ENCODE results near the gene THBS2.
"Not testable (repeated sequence)": the region's sequence is repeated elsewhere in the genome, so short reads cannot be mapped to it uniquely, and the experiment has no call there.

Gene THBS2

DNA sequence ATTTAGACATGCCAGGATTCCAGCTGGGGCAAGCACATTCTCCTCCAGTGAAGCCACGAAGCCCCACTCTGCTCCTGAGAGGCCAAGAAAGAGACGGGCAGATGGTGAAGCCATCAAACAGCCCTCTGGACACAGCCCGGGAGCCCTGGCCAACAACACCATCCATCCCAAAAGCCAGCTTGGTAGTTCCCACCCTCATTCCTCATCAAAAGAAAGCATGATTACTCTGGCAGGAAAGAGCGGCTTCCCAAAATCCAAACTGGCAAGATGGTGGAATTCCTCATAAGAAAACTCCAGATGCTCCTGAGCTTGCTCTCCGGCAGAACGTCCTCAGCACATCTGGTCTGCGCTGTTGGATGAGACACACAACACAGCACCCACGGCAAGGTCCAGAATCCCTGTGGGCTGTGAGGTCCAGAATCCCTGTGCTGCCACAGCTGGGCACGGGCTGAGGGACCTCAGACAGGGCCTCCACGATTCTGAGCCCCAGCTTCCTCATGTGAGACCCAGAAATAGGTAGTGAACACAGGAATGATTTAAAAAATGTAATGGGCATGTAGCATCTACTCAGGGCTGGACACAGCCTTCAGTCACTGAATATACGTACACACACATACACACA lies 52.6 kb downstream of the THBS2 start:
- in situ Hi-C loops (cut with HindIII; ENCODE audit: low pct_ligation_motif_present, low pct_unique_long_range_greater_than_20kb, low sequenced_read_pairs) = no loop called here

DNA sequence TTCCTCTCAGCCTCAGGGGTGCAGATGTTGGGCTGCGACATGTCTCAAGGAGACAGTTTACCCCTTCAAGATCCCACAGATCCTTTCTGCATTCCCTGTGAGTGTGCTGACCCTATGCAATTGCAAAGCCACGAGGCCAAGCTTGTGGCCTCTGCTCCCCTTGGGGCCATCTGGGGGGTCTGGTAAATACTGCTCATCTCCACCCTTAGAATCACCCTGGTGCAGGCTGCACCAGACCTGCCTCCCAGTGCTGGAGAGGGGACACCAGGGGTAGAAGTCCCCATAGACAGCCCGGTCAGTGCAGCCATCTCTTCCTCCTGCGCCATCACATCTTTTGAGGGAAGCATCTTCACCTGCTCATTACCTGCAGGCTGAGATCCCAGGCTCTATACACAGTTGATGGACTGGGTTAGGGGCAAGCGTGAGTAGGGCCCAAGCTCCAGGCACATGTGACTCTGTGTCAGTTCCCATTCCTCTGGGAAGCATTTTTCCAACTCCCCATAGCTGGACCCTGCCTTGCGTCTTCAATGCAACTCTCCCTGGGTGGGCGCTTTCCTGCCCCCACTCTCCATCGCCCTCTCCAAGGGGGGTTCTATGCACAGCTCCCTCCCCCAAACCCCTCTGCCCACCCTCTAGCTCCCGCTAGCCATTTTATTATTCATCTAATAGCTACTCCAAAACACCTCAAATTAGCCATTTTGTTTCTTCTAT lies 53.9 kb downstream of the THBS2 start:
- in situ Hi-C loops (cut with HindIII; ENCODE audit: low pct_ligation_motif_present, low pct_unique_long_range_greater_than_20kb, low sequenced_read_pairs) = no loop called here

More for the DNA sequence above, 52.6 kb downstream of the THBS2 start:
- DNase-seq = no peak

GRCh38 chr6:169198885-169199284 lies 54.8 kb downstream of the THBS2 start:
- in situ Hi-C loops (cut with HindIII; ENCODE audit: low pct_ligation_motif_present, low pct_unique_long_range_greater_than_20kb, low sequenced_read_pairs) = no loop called here
- DNase-seq = no peak

More for the DNA sequence above, 53.9 kb downstream of the THBS2 start:
- no peak for DNase-seq

DNA sequence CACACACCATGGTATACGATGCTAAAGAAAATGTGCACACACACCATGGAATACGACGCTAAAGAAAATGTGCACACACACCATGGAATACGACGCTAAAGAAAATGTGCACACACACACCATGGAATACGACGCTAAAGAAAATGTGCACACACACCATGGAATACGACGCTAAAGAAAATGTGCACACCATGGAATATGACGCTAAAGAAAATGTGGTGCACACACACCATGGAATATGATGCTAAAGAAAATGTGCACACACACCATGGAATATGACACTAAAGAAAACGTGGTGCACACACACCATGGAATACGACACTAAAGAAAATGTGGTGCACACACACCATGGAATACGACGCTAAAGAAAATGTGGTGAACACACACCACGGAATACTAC lies 55.7 kb downstream of the THBS2 start:
- DNase-seq; in situ Hi-C loops (cut with HindIII; ENCODE audit: low pct_ligation_motif_present, low pct_unique_long_range_greater_than_20kb, low sequenced_read_pairs): not testable (repeated sequence)

- DNase-seq; in situ Hi-C loops (cut with HindIII; ENCODE audit: low pct_ligation_motif_present, low pct_unique_long_range_greater_than_20kb, low sequenced_read_pairs): not testable (repeated sequence)
Measured at GRCh38 chr6:169196279-169196678, 57.4 kb downstream of the THBS2 start.

DNA sequence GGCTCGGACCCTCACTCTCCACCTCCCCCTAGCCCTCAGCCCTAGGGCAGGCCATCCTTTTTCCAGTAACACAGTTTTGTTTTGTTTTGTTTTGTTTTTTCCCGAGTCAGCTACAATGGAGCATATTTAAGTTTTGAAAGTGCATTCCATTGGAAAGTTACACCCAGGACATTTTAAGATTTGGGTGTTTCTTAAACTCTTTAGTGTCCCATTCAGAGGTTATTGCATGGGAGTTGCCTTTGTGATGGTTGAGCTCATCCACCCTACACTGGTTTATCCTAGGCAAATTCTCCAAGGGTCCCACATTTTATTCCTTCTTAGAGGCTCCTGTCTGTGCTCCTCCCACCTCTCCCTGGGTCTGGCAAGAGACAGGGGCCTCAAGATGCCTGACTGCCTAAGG lies 58.9 kb downstream of the THBS2 start:
- no peak for DNase-seq
- in situ Hi-C loops (cut with HindIII; ENCODE audit: low pct_ligation_motif_present, low pct_unique_long_range_greater_than_20kb, low sequenced_read_pairs) = no loop called here

DNA sequence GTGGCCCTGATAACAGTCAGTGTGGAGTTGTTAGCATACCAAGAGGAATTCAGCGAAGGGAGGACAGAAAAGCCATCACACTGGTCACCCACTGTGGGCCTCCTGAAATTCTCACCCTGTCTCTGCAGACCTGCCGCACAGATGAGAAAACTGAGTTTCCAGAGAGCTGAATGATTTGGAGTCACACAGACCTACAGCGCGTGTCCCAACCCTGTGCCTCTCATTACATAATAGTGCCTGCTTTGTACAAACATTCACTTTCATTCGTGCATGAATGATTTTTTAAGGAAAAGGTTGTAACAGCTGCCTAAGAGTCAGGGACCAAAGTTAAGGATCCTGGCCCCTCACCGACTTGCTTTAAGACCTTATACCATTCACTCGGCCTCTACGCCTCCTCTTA lies 62.7 kb downstream of the THBS2 start:
- DNase-seq = no peak
- in situ Hi-C loops (cut with HindIII; ENCODE audit: low pct_ligation_motif_present, low pct_unique_long_range_greater_than_20kb, low sequenced_read_pairs) = no loop called here

DNA sequence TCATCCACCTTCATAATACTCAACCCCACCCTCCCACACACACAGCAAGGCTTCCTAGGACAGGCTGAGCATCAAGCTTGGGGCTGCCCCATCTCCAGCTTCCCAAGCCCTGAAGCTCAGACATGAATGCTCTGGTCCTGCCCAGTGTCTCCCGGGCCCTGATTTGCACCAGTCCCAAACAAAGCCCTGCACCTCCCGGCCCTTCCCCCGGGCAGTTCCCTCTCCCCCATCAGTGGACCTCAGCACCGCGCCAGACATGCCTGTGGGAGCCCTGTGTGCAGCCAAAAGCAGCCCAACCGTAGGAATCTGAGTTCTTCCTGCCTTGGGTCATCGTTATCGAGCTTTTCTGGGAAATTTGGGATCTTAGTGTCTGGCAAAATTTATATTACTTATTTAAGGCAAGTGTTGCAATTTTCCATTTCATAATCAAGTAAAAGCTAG lies 63.5 kb downstream of the THBS2 start:
- no peak for DNase-seq
- in situ Hi-C loops (cut with HindIII; ENCODE audit: low pct_ligation_motif_present, low pct_unique_long_range_greater_than_20kb, low sequenced_read_pairs) = no loop called here

DNA sequence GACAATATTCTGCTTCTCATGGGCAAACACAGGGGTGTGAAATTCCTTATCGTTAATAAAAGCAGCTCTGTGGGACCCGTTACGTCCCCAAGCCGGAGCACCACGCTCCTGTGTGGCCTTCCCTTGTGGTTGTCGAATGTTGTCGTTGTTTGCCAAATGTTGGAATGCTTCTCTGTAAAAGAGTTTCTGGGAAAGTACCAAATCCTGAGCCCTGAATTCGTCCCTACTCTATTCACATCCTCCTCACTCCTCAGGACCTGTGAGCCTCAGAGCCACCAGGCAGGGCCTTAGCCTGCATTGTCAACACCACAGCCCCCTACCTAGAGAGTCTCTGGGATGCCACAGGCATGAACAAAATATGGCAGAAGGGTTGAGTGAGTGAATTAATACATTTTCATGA lies 64.0 kb downstream of the THBS2 start:
- in situ Hi-C loops (cut with HindIII; ENCODE audit: low pct_ligation_motif_present, low pct_unique_long_range_greater_than_20kb, low sequenced_read_pairs) = no loop called here
- no peak for DNase-seq

DNA sequence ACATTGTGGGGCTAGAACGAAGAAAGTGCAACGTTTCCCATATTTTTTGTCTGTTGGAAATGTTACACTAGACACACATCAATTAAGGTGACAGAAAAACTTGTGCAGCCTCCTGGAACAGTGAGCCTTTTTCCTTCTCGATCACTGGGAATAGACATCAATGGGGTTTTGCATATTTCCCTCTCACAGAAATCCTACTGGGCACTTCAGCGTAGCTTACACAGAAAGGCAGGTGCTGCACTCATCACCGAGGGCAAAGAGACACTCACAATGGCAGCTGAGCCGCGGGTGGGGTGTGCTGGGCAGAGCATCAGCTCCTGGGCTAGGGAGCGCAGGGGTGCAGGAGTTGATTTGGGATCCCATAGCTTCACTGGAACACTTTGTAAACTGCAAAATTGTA lies 64.5 kb downstream of the THBS2 start:
- in situ Hi-C loops (cut with HindIII; ENCODE audit: low pct_ligation_motif_present, low pct_unique_long_range_greater_than_20kb, low sequenced_read_pairs) = no loop called here
- DNase-seq = no peak

GRCh38 chr6:169188475-169188874 lies 65.2 kb downstream of the THBS2 start:
- in situ Hi-C loops (cut with HindIII; ENCODE audit: low pct_ligation_motif_present, low pct_unique_long_range_greater_than_20kb, low sequenced_read_pairs) = no loop called here
- peak; percentile 10 for DNase-seq

DNA sequence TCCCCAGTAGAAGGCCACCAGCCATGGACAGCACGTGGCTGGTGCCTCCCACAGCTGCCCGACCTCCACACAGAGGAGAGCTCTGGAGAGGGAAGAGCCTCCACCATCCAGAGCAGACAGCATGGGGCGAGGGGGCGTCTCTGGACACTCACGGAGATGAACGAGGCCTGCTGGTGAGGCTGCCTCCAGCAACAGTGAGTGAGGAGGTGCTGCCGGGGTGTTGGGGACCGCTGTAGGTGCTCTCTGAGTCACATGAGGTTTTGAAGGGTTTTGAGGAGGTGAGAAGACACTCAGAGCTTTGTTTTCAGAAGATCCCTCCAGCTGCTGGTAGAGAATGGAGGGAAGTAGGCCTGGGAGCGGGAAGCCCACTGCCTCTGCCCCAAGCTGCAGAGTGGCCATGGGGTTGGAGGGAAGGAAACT lies 65.6 kb downstream of the THBS2 start:
- in situ Hi-C loops (cut with HindIII; ENCODE audit: low pct_ligation_motif_present, low pct_unique_long_range_greater_than_20kb, low sequenced_read_pairs) = no loop called here
- DNase-seq = no peak

- DNase-seq = no peak
- in situ Hi-C loops (cut with HindIII; ENCODE audit: low pct_ligation_motif_present, low pct_unique_long_range_greater_than_20kb, low sequenced_read_pairs) = no loop called here
Measured at GRCh38 chr6:169186496-169187169, 67.0 kb downstream of the THBS2 start.

DNA sequence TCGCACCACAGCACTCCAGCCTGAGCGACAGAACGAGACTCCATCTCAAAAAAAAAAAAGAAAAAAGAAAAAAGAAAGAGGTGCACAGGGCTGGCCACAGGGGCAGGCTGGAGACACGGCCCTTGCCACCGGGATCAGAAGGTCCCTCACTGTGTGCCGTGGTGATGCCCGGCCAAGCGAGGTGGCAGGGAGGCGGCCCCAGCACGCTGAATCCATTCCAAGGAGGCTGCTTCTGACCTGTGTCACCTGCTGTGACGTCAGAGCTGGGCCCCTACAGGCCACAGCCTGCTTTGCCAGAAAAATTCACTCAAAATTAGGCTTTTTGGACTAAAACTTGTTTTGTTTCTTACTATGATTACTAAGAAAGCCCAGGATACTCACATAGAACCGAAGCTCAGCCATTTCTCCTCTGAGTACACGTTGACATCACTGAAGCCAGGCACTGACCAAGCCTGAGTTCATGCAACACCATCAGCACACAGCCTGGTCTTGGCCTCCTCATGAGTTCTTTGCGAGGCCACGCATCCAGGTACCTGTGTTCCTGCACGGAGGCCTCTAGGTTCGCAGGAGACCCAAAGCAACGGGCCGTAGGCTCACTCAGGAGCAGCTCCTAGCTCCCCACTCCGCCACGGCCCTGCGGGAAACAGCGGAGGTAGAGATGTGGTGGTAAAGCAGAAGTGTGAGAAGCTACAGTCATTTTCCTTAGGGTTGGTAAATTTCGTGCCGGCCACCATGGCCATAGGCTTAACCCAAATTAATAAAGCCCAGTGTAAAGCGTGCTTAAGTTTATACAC lies 67.8 kb downstream of the THBS2 start:
- in situ Hi-C loops (cut with HindIII; ENCODE audit: low pct_ligation_motif_present, low pct_unique_long_range_greater_than_20kb, low sequenced_read_pairs) = no loop called here
- DNase-seq = no peak

DNA sequence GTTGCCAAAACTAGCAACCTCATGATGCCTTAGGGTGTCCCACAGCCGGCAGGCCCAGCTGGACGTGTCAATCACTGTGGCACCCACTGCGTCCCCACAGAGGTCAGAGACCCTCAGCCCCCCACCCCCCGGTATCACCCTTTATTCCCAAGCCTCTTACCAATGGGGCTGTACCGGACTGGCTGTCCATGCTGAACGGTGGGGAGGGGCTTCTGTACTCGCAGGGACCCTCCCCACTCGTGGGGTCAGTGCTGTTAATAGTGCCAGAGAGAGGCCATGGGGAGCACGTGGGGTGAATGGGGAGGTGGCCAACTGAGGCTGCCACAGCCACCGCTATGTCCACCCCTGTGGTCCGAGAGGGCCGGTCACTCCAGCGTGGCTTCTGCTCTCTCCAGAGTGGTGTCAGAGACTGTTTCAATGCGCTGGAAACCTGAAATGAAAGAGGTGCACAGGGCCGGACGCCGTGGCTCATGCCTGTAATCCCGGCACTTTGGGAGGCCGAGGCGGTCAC lies 68.6 kb downstream of the THBS2 start:
- DNase-seq = no peak
- in situ Hi-C loops (cut with HindIII; ENCODE audit: low pct_ligation_motif_present, low pct_unique_long_range_greater_than_20kb, low sequenced_read_pairs) = no loop called here

DNA sequence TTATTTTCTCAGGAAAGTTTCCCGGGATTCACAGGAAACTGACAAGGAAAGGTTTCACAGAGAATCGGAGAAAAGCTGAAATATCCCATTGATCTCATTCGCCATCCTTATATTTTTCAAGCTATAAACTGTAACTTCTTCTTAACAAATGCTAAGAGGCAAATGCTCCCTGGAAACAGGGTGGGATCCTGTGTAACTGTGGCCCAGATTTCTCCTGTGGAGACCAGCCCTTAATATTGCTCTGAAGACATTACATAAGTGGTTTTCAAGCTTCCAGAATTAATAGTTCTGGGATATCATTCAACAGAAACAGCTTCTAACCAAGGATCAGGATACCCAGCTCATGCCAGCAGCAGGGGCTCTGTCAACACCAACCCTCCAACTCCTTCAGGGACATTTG lies 69.2 kb downstream of the THBS2 start:
- in situ Hi-C loops (cut with HindIII; ENCODE audit: low pct_ligation_motif_present, low pct_unique_long_range_greater_than_20kb, low sequenced_read_pairs) = no loop called here
- no peak for DNase-seq

GRCh38 chr6:169183233-169183632 lies 70.4 kb downstream of the THBS2 start:
- in situ Hi-C loops (cut with HindIII; ENCODE audit: low pct_ligation_motif_present, low pct_unique_long_range_greater_than_20kb, low sequenced_read_pairs) = no loop called here
- DNase-seq = no peak

- in situ Hi-C loops (cut with HindIII; ENCODE audit: low pct_ligation_motif_present, low pct_unique_long_range_greater_than_20kb, low sequenced_read_pairs); DNase-seq: not testable (repeated sequence)
Measured at GRCh38 chr6:169179831-169180230, 73.8 kb downstream of the THBS2 start.

All from ACHN (cell line).